Stimulated activated CD4-positive, alpha-beta T cell treated with anti-CD3 and anti-CD28 coated beads, Interleukin-15, amount 100 ng/mL, for 48 hours (primary cell): ENCODE results near the gene S100A13.
"Not testable (repeated sequence)": the region's sequence is repeated elsewhere in the genome, so short reads cannot be mapped to it uniquely, and the experiment has no call there.

Experiments used
- DNase-seq, 2 donors: peaks; one replicate each; pipeline ENCODE4 v3.0.0-alpha.2; 2020; ENCODE audit warnings: low read depth in 2 of 2

S100A13 gene

GRCh38 chr1:153648000-153648643 is 20.8 kb upstream of the S100A13 start:
- DNase-seq, result no peak

GRCh38 chr1:153647346-153647714 is 20.0 kb upstream of the S100A13 start:
- no peak for DNase-seq

- no peak for DNase-seq
These were observed 19.5 kb upstream of the S100A13 start for GRCh38 chr1:153646672-153647345.

- DNase-seq, result no peak
These were observed 16.5 kb upstream of the S100A13 start for GRCh38 chr1:153643816-153644215.

- DNase-seq, result no peak
These were observed 15.8 kb upstream of the S100A13 start for GRCh38 chr1:153643100-153643499.

- no peak for DNase-seq
These were observed 14.9 kb upstream of the S100A13 start for GRCh38 chr1:153642161-153642560.

GRCh38 chr1:153640861-153641260 is 13.6 kb upstream of the S100A13 start:
- DNase-seq, result no peak

GRCh38 chr1:153640213-153640612 is 12.9 kb upstream of the S100A13 start:
- not testable (repeated sequence) for DNase-seq

GRCh38 chr1:153639280-153639679 is 12.0 kb upstream of the S100A13 start:
- no peak for DNase-seq

GRCh38 chr1:153638261-153638660 is 11.0 kb upstream of the S100A13 start:
- DNase-seq, result no peak

GRCh38 chr1:153636312-153636711 is 9.0 kb upstream of the S100A13 start:
- DNase-seq, result no peak

GRCh38 chr1:153635872-153636271 is 8.6 kb upstream of the S100A13 start:
- DNase-seq, result no peak

- DNase-seq, result peak; percentile 94 to 97
These were observed 6.7 kb upstream of the S100A13 start, which contains the start of gene CHTOP for GRCh38 chr1:153633754-153634665. CHTOP (plus strand) TSS chr1:153634066; CDS start chr1:153636589, 2,523 bp downstream.

- DNase-seq, result no peak
These were observed 6.0 kb upstream of the S100A13 start for GRCh38 chr1:153633161-153633753.

- DNase-seq, result no peak
These were observed 4.0 kb upstream of the S100A13 start for GRCh38 chr1:153631047-153632022.

GRCh38 chr1:153630384-153630783 is 3.1 kb upstream of the S100A13 start:
- no peak for DNase-seq

GRCh38 chr1:153629971-153630370 is 2.7 kb upstream of the S100A13 start:
- no peak for DNase-seq

- DNase-seq, result no peak
These were observed 2.0 kb upstream of the S100A13 start for GRCh38 chr1:153629343-153629665.

- no peak for DNase-seq
These were observed 1.5 kb upstream of the S100A13 start for GRCh38 chr1:153628638-153629342.
